GM23338 (cell line): ENCODE data around the gene LIN7A. TPM values are rescaled to one million over a fixed set of nuclear protein-coding genes. Genes with fewer than 3 reads are reported as not detected.

Experiments
- ATAC-seq: fragments of 200-7000 bp; cut with Tn5 transposase; 3 replicates; pipeline ENCODE4 v1.9.1; 2020
- DNase-seq: peaks from one replicate; pipeline ENCODE4 v3.0.0-alpha.2; 2015; ENCODE audit warnings: low spot score
- H2AFZ ChIP-seq: fragments of 200-600 bp; sonication (generic); 2 replicates; pipeline ENCODE4 v1.8.0; 2016; ENCODE audit warnings: antibody characterized with exemption, mild to moderate bottlenecking, moderate library complexity
- H3F3A ChIP-seq: fragments of 200-600 bp; sonication (generic); replicated peaks from 2 replicates; pipeline ENCODE4 v1.8.0; 2017; ENCODE audit warnings: antibody characterized with exemption, mixed run types, low read depth
- H3K27ac ChIP-seq: fragments of 200-600 bp; sonication (generic); 2 replicates; pipeline ENCODE4 v1.6.1; 2016; ENCODE audit warnings: low read depth
- H3K27me3 ChIP-seq: fragments of 200-600 bp; sonication (generic); 2 replicates; pipeline ENCODE4 v1.8.0; 2016; ENCODE audit warnings: mild to moderate bottlenecking, mixed run types, moderate library complexity; ENCODE audit not compliant: insufficient read depth
- H3K36me3 ChIP-seq: fragments of 200-600 bp; sonication (generic); 2 replicates; pipeline ENCODE4 v1.8.0; 2016; ENCODE audit warnings: mild to moderate bottlenecking; ENCODE audit not compliant: insufficient read depth
- H3K4me1 ChIP-seq: fragments of 200-600 bp; sonication (generic); 2 replicates; pipeline ENCODE4 v1.8.0; 2016; ENCODE audit warnings: mild to moderate bottlenecking, moderate library complexity; ENCODE audit not compliant: insufficient read depth
- H3K4me2 ChIP-seq: fragments of 200-600 bp; sonication (generic); 2 replicates; pipeline ENCODE4 v1.7.1; 2017; ENCODE audit warnings: mixed run types
- H3K4me3 ChIP-seq: fragments of 200-600 bp; sonication (generic); 2 replicates; pipeline ENCODE4 v1.6.1; 2016; ENCODE audit warnings: mixed run types
- H3K79me2 ChIP-seq: fragments of 200-600 bp; sonication (generic); replicated peaks from 2 replicates; pipeline ENCODE4 v1.8.0; 2017; ENCODE audit warnings: mild to moderate bottlenecking; ENCODE audit not compliant: insufficient read depth
- H3K9me2 ChIP-seq: fragments of 200-600 bp; sonication (generic); 2 replicates; pipeline ENCODE4 v1.8.0; 2017; ENCODE audit not compliant: insufficient read depth
- H4K20me1 ChIP-seq: fragments of 200-600 bp; sonication (generic); replicated peaks from 2 replicates; pipeline ENCODE4 v1.8.0; 2017; ENCODE audit warnings: mild to moderate bottlenecking; ENCODE audit not compliant: insufficient read depth
- H3K27ac Mint-ChIP-seq: 2 replicates; pipeline ENCODE4 v1.8.0; 2020; ENCODE audit warnings: inconsistent platforms, mild to moderate bottlenecking, moderate library complexity, mixed read lengths
- H3K27me3 Mint-ChIP-seq: 3 replicates; pipeline ENCODE4 v1.8.0; 2022; ENCODE audit warnings: low read depth, mild to moderate bottlenecking, moderate library complexity, mixed read lengths, inconsistent platforms; ENCODE audit not compliant: insufficient read depth, poor library complexity
- H3K36me3 Mint-ChIP-seq: 3 replicates; pipeline ENCODE4 v1.8.0; 2021; ENCODE audit warnings: low read depth, mild to moderate bottlenecking, inconsistent platforms, moderate library complexity, mixed read lengths
- H3K4me1 Mint-ChIP-seq: 3 replicates; pipeline ENCODE4 v1.8.0; 2020; ENCODE audit warnings: mild to moderate bottlenecking, inconsistent platforms, mixed read lengths
- H3K4me3 Mint-ChIP-seq: 3 replicates; pipeline ENCODE4 v1.8.0; 2021; ENCODE audit warnings: moderate library complexity, mild to moderate bottlenecking, inconsistent platforms, mixed read lengths
- H3K9me3 Mint-ChIP-seq: 3 replicates; pipeline ENCODE4 v1.8.0; 2020; ENCODE audit warnings: moderate library complexity, mild to moderate bottlenecking, inconsistent platforms, mixed read lengths
- CREB1 ChIP-seq: fragments of 250-450 bp; sonication (Bioruptor Pico); IDR thresholded peaks from 2 replicates; pipeline ENCODE4 v1.5.0; 2020; ENCODE audit warnings: low read depth, mild to moderate bottlenecking, moderate library complexity
- EZH2 ChIP-seq: fragments of 200-600 bp; sonication (generic); IDR thresholded peaks from one replicate; pipeline ENCODE4 v1.8.0; 2017; ENCODE audit warnings: antibody characterized with exemption, mild to moderate bottlenecking, low read depth; ENCODE audit not compliant: unreplicated experiment
- EZH2phosphoT487 ChIP-seq: fragments of 200-600 bp; sonication (generic); IDR thresholded peaks from one replicate; pipeline ENCODE4 v1.8.1; 2018; ENCODE audit warnings: antibody characterized with exemption; ENCODE audit not compliant: unreplicated experiment
- JUNB ChIP-seq: IDR thresholded peaks from one replicate; pipeline ENCODE4 v1.6.1; 2016; ENCODE audit warnings: antibody characterized with exemption; ENCODE audit not compliant: unreplicated experiment
- NANOG ChIP-seq: IDR thresholded peaks from 2 replicates; pipeline ENCODE4 v1.6.1; 2016; ENCODE audit warnings: antibody characterized with exemption, borderline replicate concordance
- POLR2AphosphoS5 ChIP-seq: IDR thresholded peaks from 2 replicates; pipeline ENCODE4 v1.6.1; 2016; ENCODE audit warnings: antibody characterized with exemption, low read depth
- STAT1 ChIP-seq: IDR thresholded peaks from one replicate; pipeline ENCODE4 v1.6.1; 2016; ENCODE audit warnings: antibody characterized with exemption; ENCODE audit not compliant: unreplicated experiment
- ZNF114 ChIP-seq: fragments of 250-450 bp; sonication (Bioruptor Pico); IDR thresholded peaks from 2 replicates; pipeline ENCODE4 v1.5.0; 2020; ENCODE audit warnings: mild to moderate bottlenecking, moderate library complexity
- ZNF331 ChIP-seq: fragments of 250-450 bp; sonication (Bioruptor Pico); IDR thresholded peaks from 2 replicates; pipeline ENCODE4 v1.5.0; 2020; ENCODE audit warnings: low read depth, mild to moderate bottlenecking, moderate library complexity
- polyA plus RNA-seq: library from polyadenylated mRNA; unstranded; fragments of >200 nt; fragmentation: Nextera tagmentation; extraction: Ambion mirVana; gene quantifications from 2 replicates; pipeline ENCODE4 v1.2.1, GENCODE V29; 2016
- total RNA-seq: library from RNA; depleted of rRNA; stranded (reverse); fragments of >200 nt; shearing (Covaris generic); gene quantifications from 2 replicates; pipeline ENCODE4 v1.2.3, GENCODE V29; 2014
- TF ChIP-seq, protein P1 (sequence below): IDR thresholded peaks from one replicate; pipeline ENCODE4 v1.6.1; 2018; ENCODE audit warnings: antibody characterized with exemption; ENCODE audit not compliant: unreplicated experiment
- TF ChIP-seq, protein P2 (sequence below): IDR thresholded peaks from 2 replicates; pipeline ENCODE4 v1.6.1; 2016; ENCODE audit warnings: antibody characterized with exemption
- TF ChIP-seq, protein P3 (sequence below): fragments of 250-450 bp; sonication (Bioruptor Pico); IDR thresholded peaks from 2 replicates; pipeline ENCODE4 v1.5.0; 2020; ENCODE audit warnings: mild to moderate bottlenecking, moderate library complexity
- TF ChIP-seq, protein P4 (sequence below), 2 experiments: fragments of 200-600 bp in 1 of 2; sonication (generic) in 1 of 2; conservative IDR thresholded peaks; 2 replicates each; pipeline versions ENCODE4 v1.5.1 to v1.6.1; 2016 to 2017; ENCODE audit warnings: antibody characterized with exemption in 2 of 2, low read depth in 2 of 2, mild to moderate bottlenecking in 2 of 2, moderate library complexity in 1 of 2

Gene LIN7A
- total and polyA plus RNA-seq, 2 experiments from 2014 or later = 5.7 to 6.5 TPM

DNA sequence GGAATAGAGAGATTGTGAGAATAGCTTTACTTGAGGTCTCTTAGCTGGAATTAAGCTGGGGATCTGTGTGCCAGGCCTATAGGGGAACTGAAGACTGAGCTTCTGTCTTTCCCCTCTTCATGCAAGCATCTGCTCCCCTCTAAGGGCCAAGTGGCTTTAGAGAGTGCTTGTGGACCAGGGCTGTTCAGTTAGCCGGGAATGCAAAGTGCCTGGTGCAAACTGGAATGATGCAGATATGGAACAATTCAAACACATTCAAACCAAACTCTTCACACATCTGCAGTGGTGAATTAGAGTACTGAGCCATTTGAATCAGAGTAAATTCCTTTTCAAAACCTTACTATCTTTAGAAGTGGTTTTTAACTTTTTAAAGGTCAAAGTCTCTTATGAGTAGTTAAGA, 99.0 kb downstream of the LIN7A start (continued):
- no peak for TF ChIP-seq EZH2phosphoT487

DNA sequence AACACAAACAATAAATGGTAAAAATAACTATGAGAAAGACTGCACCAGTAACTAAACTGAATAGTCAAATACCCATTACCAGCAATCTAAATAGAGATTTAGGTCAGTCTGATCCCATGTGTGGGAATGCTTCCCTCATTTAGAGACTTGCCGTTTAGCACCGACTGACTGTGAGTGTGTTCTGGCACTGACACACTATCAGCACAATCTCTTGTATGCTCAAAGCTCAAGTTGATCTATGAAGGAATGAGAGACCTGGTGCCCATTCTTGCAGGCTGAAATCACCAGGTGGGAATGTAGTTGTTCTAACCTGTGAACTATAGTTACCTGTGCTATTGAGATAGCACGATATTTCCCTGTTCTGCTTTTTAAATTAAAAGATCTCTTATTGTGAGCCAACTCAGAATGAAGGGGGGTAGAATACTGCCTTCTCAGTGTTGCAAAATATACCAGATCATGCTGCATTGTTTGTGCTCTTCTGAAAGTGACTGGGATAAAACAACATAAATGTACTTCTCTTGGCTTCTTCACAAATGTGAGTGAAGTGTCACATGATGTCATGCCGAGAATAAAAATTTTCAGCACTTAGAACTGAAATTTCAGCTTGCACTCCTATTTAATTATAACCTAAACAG, 99.6 kb downstream of the LIN7A start:
- no peaks in the 10 kb centered on the region for H3K36me3 ChIP-seq
- no peaks in the 10 kb centered on the region; the same call in 1 of the 2 replicates for H3K4me1 ChIP-seq
- ATAC-seq = peak; percentile 52
- H2AFZ ChIP-seq = no peak overlapping the region
- no peaks in the 10 kb centered on the region for H3K79me2 ChIP-seq
- Mint-ChIP-seq H3K9me3 (no peaks in the 10 kb centered on the region), H3K27me3 (peaks cover 2% of the 10 kb centered on the region), H3K36me3 (no peaks in the 10 kb centered on the region; the same call in 2 of the 3 replicates), H3K4me1 (peaks cover 23% of the 10 kb centered on the region), H3K27ac (no peak overlapping the region; the same call in 1 of the 2 replicates), H3K4me3 (no peak overlapping the region)
- H3K9me2 ChIP-seq = no peaks in the 10 kb centered on the region
- no peak for TF ChIP-seq JUNB
- TF ChIP-seq ZNF114 (CRISPR knock-in tag) = no peak
- no peak for TF ChIP-seq POLR2AphosphoS5
- TF ChIP-seq STAT1 = no peak
- TF ChIP-seq CREB1 = no peak
- TF ChIP-seq EZH2phosphoT487 = no peak
- no peak for TF ChIP-seq ZNF331 (CRISPR knock-in tag)
- TF ChIP-seq, protein P1, sequence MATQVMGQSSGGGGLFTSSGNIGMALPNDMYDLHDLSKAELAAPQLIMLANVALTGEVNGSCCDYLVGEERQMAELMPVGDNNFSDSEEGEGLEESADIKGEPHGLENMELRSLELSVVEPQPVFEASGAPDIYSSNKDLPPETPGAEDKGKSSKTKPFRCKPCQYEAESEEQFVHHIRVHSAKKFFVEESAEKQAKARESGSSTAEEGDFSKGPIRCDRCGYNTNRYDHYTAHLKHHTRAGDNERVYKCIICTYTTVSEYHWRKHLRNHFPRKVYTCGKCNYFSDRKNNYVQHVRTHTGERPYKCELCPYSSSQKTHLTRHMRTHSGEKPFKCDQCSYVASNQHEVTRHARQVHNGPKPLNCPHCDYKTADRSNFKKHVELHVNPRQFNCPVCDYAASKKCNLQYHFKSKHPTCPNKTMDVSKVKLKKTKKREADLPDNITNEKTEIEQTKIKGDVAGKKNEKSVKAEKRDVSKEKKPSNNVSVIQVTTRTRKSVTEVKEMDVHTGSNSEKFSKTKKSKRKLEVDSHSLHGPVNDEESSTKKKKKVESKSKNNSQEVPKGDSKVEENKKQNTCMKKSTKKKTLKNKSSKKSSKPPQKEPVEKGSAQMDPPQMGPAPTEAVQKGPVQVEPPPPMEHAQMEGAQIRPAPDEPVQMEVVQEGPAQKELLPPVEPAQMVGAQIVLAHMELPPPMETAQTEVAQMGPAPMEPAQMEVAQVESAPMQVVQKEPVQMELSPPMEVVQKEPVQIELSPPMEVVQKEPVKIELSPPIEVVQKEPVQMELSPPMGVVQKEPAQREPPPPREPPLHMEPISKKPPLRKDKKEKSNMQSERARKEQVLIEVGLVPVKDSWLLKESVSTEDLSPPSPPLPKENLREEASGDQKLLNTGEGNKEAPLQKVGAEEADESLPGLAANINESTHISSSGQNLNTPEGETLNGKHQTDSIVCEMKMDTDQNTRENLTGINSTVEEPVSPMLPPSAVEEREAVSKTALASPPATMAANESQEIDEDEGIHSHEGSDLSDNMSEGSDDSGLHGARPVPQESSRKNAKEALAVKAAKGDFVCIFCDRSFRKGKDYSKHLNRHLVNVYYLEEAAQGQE = no peak
- TF ChIP-seq, protein P2, sequence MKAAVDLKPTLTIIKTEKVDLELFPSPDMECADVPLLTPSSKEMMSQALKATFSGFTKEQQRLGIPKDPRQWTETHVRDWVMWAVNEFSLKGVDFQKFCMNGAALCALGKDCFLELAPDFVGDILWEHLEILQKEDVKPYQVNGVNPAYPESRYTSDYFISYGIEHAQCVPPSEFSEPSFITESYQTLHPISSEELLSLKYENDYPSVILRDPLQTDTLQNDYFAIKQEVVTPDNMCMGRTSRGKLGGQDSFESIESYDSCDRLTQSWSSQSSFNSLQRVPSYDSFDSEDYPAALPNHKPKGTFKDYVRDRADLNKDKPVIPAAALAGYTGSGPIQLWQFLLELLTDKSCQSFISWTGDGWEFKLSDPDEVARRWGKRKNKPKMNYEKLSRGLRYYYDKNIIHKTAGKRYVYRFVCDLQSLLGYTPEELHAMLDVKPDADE = no peak
- TF ChIP-seq EZH2 = no peak
- no peak for TF ChIP-seq NANOG
- TF ChIP-seq, protein P3, sequence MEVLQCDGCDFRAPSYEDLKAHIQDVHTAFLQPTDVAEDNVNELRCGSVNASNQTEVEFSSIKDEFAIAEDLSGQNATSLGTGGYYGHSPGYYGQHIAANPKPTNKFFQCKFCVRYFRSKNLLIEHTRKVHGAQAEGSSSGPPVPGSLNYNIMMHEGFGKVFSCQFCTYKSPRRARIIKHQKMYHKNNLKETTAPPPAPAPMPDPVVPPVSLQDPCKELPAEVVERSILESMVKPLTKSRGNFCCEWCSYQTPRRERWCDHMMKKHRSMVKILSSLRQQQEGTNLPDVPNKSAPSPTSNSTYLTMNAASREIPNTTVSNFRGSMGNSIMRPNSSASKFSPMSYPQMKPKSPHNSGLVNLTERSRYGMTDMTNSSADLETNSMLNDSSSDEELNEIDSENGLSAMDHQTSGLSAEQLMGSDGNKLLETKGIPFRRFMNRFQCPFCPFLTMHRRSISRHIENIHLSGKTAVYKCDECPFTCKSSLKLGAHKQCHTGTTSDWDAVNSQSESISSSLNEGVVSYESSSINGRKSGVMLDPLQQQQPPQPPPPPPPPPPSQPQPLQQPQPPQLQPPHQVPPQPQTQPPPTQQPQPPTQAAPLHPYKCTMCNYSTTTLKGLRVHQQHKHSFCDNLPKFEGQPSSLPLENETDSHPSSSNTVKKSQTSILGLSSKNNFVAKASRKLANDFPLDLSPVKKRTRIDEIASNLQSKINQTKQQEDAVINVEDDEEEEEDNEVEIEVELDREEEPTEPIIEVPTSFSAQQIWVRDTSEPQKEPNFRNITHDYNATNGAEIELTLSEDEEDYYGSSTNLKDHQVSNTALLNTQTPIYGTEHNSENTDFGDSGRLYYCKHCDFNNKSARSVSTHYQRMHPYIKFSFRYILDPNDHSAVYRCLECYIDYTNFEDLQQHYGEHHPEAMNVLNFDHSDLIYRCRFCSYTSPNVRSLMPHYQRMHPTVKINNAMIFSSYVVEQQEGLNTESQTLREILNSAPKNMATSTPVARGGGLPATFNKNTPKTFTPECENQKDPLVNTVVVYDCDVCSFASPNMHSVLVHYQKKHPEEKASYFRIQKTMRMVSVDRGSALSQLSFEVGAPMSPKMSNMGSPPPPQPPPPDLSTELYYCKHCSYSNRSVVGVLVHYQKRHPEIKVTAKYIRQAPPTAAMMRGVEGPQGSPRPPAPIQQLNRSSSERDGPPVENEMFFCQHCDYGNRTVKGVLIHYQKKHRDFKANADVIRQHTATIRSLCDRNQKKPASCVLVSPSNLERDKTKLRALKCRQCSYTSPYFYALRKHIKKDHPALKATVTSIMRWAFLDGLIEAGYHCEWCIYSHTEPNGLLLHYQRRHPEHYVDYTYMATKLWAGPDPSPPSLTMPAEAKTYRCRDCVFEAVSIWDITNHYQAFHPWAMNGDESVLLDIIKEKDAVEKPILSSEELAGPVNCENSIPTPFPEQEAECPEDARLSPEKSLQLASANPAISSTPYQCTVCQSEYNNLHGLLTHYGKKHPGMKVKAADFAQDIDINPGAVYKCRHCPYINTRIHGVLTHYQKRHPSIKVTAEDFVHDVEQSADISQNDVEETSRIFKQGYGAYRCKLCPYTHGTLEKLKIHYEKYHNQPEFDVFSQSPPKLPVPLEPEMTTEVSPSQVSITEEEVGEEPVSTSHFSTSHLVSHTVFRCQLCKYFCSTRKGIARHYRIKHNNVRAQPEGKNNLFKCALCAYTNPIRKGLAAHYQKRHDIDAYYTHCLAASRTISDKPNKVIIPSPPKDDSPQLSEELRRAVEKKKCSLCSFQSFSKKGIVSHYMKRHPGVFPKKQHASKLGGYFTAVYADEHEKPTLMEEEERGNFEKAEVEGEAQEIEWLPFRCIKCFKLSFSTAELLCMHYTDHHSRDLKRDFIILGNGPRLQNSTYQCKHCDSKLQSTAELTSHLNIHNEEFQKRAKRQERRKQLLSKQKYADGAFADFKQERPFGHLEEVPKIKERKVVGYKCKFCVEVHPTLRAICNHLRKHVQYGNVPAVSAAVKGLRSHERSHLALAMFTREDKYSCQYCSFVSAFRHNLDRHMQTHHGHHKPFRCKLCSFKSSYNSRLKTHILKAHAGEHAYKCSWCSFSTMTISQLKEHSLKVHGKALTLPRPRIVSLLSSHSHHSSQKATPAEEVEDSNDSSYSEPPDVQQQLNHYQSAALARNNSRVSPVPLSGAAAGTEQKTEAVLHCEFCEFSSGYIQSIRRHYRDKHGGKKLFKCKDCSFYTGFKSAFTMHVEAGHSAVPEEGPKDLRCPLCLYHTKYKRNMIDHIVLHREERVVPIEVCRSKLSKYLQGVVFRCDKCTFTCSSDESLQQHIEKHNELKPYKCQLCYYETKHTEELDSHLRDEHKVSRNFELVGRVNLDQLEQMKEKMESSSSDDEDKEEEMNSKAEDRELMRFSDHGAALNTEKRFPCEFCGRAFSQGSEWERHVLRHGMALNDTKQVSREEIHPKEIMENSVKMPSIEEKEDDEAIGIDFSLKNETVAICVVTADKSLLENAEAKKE = no peak
- TF ChIP-seq, protein P4, sequence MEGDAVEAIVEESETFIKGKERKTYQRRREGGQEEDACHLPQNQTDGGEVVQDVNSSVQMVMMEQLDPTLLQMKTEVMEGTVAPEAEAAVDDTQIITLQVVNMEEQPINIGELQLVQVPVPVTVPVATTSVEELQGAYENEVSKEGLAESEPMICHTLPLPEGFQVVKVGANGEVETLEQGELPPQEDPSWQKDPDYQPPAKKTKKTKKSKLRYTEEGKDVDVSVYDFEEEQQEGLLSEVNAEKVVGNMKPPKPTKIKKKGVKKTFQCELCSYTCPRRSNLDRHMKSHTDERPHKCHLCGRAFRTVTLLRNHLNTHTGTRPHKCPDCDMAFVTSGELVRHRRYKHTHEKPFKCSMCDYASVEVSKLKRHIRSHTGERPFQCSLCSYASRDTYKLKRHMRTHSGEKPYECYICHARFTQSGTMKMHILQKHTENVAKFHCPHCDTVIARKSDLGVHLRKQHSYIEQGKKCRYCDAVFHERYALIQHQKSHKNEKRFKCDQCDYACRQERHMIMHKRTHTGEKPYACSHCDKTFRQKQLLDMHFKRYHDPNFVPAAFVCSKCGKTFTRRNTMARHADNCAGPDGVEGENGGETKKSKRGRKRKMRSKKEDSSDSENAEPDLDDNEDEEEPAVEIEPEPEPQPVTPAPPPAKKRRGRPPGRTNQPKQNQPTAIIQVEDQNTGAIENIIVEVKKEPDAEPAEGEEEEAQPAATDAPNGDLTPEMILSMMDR (conservative IDR thresholded peaks at IDR 0.05; ENCODE audit: low read depth in 2 of 2) = no peak
- H4K20me1 ChIP-seq = no peaks in the 10 kb centered on the region
- H3K4me3 ChIP-seq = no peak overlapping the region
- H3K27me3 ChIP-seq = no peaks in the 10 kb centered on the region
- no peak for DNase-seq
- H3K27ac ChIP-seq = no peak overlapping the region
- no peak overlapping the region for H3K4me2 ChIP-seq
- no peaks in the 10 kb centered on the region for H3F3A ChIP-seq
